Tibial artery (tissue), 4 donors: ENCODE data around the gene PERM1.
"Not testable (repeated sequence)": the region's sequence is repeated elsewhere in the genome, so short reads cannot be mapped to it uniquely, and the experiment has no call there.

ENCODE experiments used
- DNase-seq, 2 donors: peaks; one replicate each; pipeline ENCODE4 v3.0.0-alpha.2; 2019
- H3K27ac ChIP-seq, 2 donors: fragments of 200-600 bp; sonication (generic) in 1 of 2; 1 replicate in 1 of 2; 2 replicates in 1 of 2; pipeline ENCODE4 v1.5.1; 2018 to 2019; ENCODE audit warnings: mild to moderate bottlenecking in 1 of 2
- H3K27me3 ChIP-seq, 2 donors: fragments of 200-600 bp; sonication (generic) in 1 of 2; one replicate each; pipeline versions ENCODE4 v1.5.1 to v1.6.0; 2016 to 2019
- H3K36me3 ChIP-seq, 3 donors: fragments of 200-600 bp; sonication (generic) in 2 of 3; one replicate each; pipeline ENCODE4 v1.5.1; 2016 to 2019; ENCODE audit warnings: mild to moderate bottlenecking in 2 of 3
- H3K4me1 ChIP-seq, 4 donors: fragments of 200-600 bp; sonication (generic) in 2 of 4; 1 replicate in 3 of 4; 2 replicates in 1 of 4; pipeline ENCODE4 v1.5.1; 2016 to 2019
- H3K4me3 ChIP-seq, 2 donors: fragments of 200-600 bp; sonication (generic) in 1 of 2; 1 replicate in 1 of 2; 2 replicates in 1 of 2; pipeline ENCODE4 v1.5.1; 2018 to 2019; ENCODE audit warnings: mild to moderate bottlenecking in 2 of 2
- H3K9me3 ChIP-seq, 3 donors: fragments of 200-600 bp; sonication (generic) in 1 of 3; one replicate each; pipeline ENCODE4 v1.5.1; 2016 to 2019
- CTCF ChIP-seq, 2 experiments: fragments of 200-600 bp in 1 of 2; fragments of 450-650 bp in 1 of 2; IDR thresholded peaks; one replicate each; pipeline ENCODE4 v1.5.1; 2017 to 2019; ENCODE audit warnings: antibody characterized with exemption in 2 of 2, mild to moderate bottlenecking in 1 of 2, moderate library complexity in 1 of 2
- intact Hi-C: fragments of 100-400 bp; cut with DNase I; formaldehyde crosslinking; loops from one replicate; pipeline ENCODE4 v1.15.0; 2023; ENCODE audit warnings: low total_unique reads

PERM1 gene

GRCh38 chr1:993379-993995 is 11.6 kb upstream of the PERM1 start:
- Histone ChIP-seq H3K36me3 (peaks cover 0 to 3% (median 0%) of the 10 kb centered on the region in 3 donors), H3K27ac (no peak overlapping the region), H3K9me3 (peaks cover 0 to 23% (median 6%) of the 10 kb centered on the region in 3 donors), H3K27me3 (no peaks in the 10 kb centered on the region), H3K4me3 (no peak overlapping the region), H3K4me1 (peaks cover 0 to 17% (median 13%) of the 10 kb centered on the region in 4 donors)
- DNase-seq, result no peak
- TF ChIP-seq CTCF (IDR thresholded peaks at IDR 0.05), result no peak
- intact Hi-C loops, result no loop called here

- peaks cover 0 to 6% (median 1%) of the 10 kb centered on the region in 4 donors for H3K4me1 ChIP-seq
- TF ChIP-seq CTCF (IDR thresholded peaks at IDR 0.05), result no peak
- no peak overlapping the region for H3K4me3 ChIP-seq
- intact Hi-C loops, result no loop called here
- H3K9me3 ChIP-seq, result peaks cover 0 to 28% (median 6%) of the 10 kb centered on the region in 3 donors
- H3K27me3 ChIP-seq, result no peaks in the 10 kb centered on the region
- H3K36me3 ChIP-seq, result peaks cover 0 to 3% (median 0%) of the 10 kb centered on the region in 3 donors
- no peak overlapping the region for H3K27ac ChIP-seq
- DNase-seq, result no peak
Observed at GRCh38 chr1:992362-992761, 10.5 kb upstream of the PERM1 start.

DNA sequence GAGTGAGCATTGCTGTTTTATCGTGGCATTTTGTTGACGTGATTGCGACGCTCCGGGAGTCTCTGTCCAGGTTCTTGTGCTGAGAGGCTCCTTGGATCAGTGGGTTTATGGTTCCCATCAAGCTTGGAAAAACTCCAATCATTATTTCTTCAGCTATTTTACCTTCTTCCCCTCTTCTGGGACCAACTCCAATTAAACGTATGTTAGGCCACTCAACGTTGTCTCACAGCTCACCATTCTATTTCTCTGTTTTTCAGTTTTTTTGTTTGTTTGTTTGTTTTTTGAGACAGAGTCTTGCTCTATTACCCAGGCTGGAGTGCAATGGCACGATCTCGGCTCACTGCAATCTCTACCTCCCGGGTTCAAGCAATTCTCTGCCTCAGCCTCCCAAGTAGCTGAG is 10.0 kb upstream of the PERM1 start:
- intact Hi-C loops, result no loop called here
- H3K9me3 ChIP-seq, result peaks cover 0 to 28% (median 6%) of the 10 kb centered on the region in 3 donors
- peaks cover 0 to 5% (median 0%) of the 10 kb centered on the region in 4 donors for H3K4me1 ChIP-seq
- no peaks in the 10 kb centered on the region for H3K27me3 ChIP-seq
- H3K27ac ChIP-seq, result no peak overlapping the region
- DNase-seq, result no peak
- H3K4me3 ChIP-seq, result no peak overlapping the region
- peaks cover 0 to 3% (median 0%) of the 10 kb centered on the region in 3 donors for H3K36me3 ChIP-seq
- TF ChIP-seq CTCF (IDR thresholded peaks at IDR 0.05), result no peak

GRCh38 chr1:991275-991674 is 9.4 kb upstream of the PERM1 start:
- H3K27me3 ChIP-seq, H3K4me1 ChIP-seq, intact Hi-C loops, H3K36me3 ChIP-seq, H3K4me3 ChIP-seq, H3K27ac ChIP-seq, DNase-seq: not testable (repeated sequence)
- H3K9me3 ChIP-seq, result peaks cover 0 to 28% (median 6%) of the 10 kb centered on the region in 3 donors

DNA sequence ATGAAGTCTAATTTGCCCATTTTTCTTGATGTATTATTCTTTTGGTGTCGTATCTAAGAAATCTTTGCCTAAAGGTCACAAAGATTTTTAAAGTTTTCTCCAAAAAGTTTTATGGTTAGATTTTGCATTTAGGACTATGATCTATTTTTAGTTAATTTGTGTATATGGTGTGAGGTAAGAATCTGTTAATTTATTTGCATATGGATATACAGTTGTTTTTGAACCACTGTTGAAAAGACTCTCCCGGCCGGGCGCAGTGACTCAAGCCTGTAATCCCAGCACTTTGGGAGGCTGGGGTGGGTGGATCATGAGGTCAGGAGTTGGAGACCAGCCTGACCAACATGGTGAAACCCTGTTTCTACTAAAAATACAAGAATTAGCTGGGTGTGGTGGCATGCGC is 6.2 kb upstream of the PERM1 start:
- H3K4me1 ChIP-seq, DNase-seq, H3K4me3 ChIP-seq, H3K36me3 ChIP-seq, intact Hi-C loops, H3K27ac ChIP-seq, H3K27me3 ChIP-seq: not testable (repeated sequence)
- peaks cover 0 to 28% (median 6%) of the 10 kb centered on the region in 3 donors for H3K9me3 ChIP-seq

- TF ChIP-seq CTCF (IDR thresholded peaks at IDR 0.05), result no peak
- no peak for DNase-seq
- intact Hi-C loops, result loop anchor here (2.0 kb wide), 1 partner anchor 78 kb away; no protein-coding TSS in a partner anchor
- peaks cover 0 to 27% (median 19%) of the 10 kb centered on the region in 4 donors for H3K4me1 ChIP-seq
- no peaks in the 10 kb centered on the region for H3K36me3 ChIP-seq
- peaks cover 0 to 7% (median 0%) of the 10 kb centered on the region in 3 donors for H3K9me3 ChIP-seq
- H3K27me3 ChIP-seq, result peaks cover 0 to 2% of the 10 kb centered on the region in 2 donors
- H3K4me3 ChIP-seq, result no peak overlapping the region
- no peak overlapping the region for H3K27ac ChIP-seq
Observed at GRCh38 chr1:985126-985525, 3.2 kb upstream of the PERM1 start.
